HepG2 (cell line): ENCODE data around the gene CD7. TPM values are rescaled to one million over a fixed set of nuclear protein-coding genes. Genes with fewer than 3 reads are reported as not detected.
A peak's percentile ranks its signal among the peaks of the same experiment; 100 is the strongest.

Experiments
- ARID4A ChIP-seq: sonication (generic); formaldehyde crosslinking; IDR thresholded peaks from 2 replicates; pipeline ENCODE4 v1.5.0; 2020; ENCODE audit warnings: mild to moderate bottlenecking, missing genetic modification reagents, borderline replicate concordance
- ATAD3A ChIP-seq: sonication (generic); formaldehyde crosslinking; IDR thresholded peaks from 2 replicates; pipeline ENCODE4 v1.4.0; 2020; ENCODE audit warnings: missing genetic modification reagents
- ATF2 ChIP-seq: sonication (generic); formaldehyde crosslinking; IDR thresholded peaks from 2 replicates; pipeline ENCODE4 v1.4.0; 2020; ENCODE audit warnings: missing genetic modification reagents
- CBX1 ChIP-seq: IDR thresholded peaks from one replicate; pipeline ENCODE4 v1.6.1; 2016; ENCODE audit warnings: antibody characterized with exemption, low read depth
- FIP1L1 ChIP-seq: fragments of 200-400 bp; formaldehyde crosslinking; IDR thresholded peaks from 2 replicates; pipeline ENCODE4 v1.6.1; 2018; ENCODE audit warnings: low read depth, mild to moderate bottlenecking, low read length, moderate library complexity, borderline replicate concordance; ENCODE audit not compliant: insufficient read depth
- HNRNPH1 ChIP-seq: fragments of 200-400 bp; formaldehyde crosslinking; optimal IDR thresholded peaks from 2 replicates; pipeline ENCODE3; 2017; ENCODE audit warnings: mild to moderate bottlenecking, low read depth, low read length
- NONO ChIP-seq, 2 experiments: fragments of 450-650 bp in 1 of 2; sonication (generic) in 1 of 2; formaldehyde crosslinking in 1 of 2; IDR thresholded peaks in 1 of 2; conservative IDR thresholded peaks in 1 of 2; 2 replicates each; pipeline versions ENCODE4 v1.6.1 to v1.8.0; 2017 to 2022; ENCODE audit warnings: mild to moderate bottlenecking in 1 of 2, missing genetic modification reagents in 1 of 2, moderate library complexity in 1 of 2
- PAX8 ChIP-seq: sonication (generic); formaldehyde crosslinking; IDR thresholded peaks from 2 replicates; pipeline ENCODE4 v1.8.0; 2022; ENCODE audit warnings: mild to moderate bottlenecking, missing genetic modification reagents, borderline replicate concordance
- RORA ChIP-seq: sonication (generic); formaldehyde crosslinking; IDR thresholded peaks from 2 replicates; pipeline ENCODE4 v1.5.0; 2020; ENCODE audit warnings: mild to moderate bottlenecking, missing genetic modification reagents, moderate library complexity
- SKI ChIP-seq: fragments of 450-650 bp; IDR thresholded peaks from one replicate; pipeline ENCODE4 v1.6.1; 2018; ENCODE audit warnings: mild to moderate bottlenecking; ENCODE audit not compliant: partially characterized antibody
- ZHX2 ChIP-seq, 2 experiments: sonication (generic) in 1 of 2; formaldehyde crosslinking in 1 of 2; IDR thresholded peaks; 2 replicates each; pipeline versions ENCODE4 v1.6.1 to v1.9.0; 2014 to 2022; ENCODE audit warnings: antibody characterized with exemption in 1 of 2, borderline replicate concordance in 1 of 2, inconsistent platforms in 1 of 2, low read depth in 1 of 2, missing genetic modification reagents in 1 of 2
- ZNF333 ChIP-seq: sonication (generic); formaldehyde crosslinking; IDR thresholded peaks from 2 replicates; pipeline ENCODE4 v1.4.0; 2020; ENCODE audit warnings: mild to moderate bottlenecking, missing genetic modification reagents, borderline replicate concordance
- ZNF557 ChIP-seq: sonication (generic); formaldehyde crosslinking; IDR thresholded peaks from 2 replicates; pipeline ENCODE4 v1.4.0; 2020; ENCODE audit warnings: missing genetic modification reagents
- ZNF572 ChIP-seq: sonication (generic); formaldehyde crosslinking; IDR thresholded peaks from 2 replicates; pipeline ENCODE4 v1.5.1; 2020; ENCODE audit warnings: mild to moderate bottlenecking, missing genetic modification reagents
- ZSCAN20 ChIP-seq: sonication (generic); formaldehyde crosslinking; IDR thresholded peaks from 2 replicates; pipeline ENCODE4 v1.4.0; 2020; ENCODE audit warnings: missing genetic modification reagents, mild to moderate bottlenecking, borderline replicate concordance
- polyA plus RNA-seq, 8 experiments: library from polyadenylated mRNA; depleted of rRNA in 3 of 8; stranded (reverse) in 7 of 8; unstranded in 1 of 8; fragments of >200 nt; fragmentation: Illumina TruSeq in 4 of 8; extraction: Trizol in 4 of 8; gene quantifications; 2 replicates each; pipeline versions ENCODE4 v1.2.1 to v1.2.3, GENCODE V29; 2011 to 2016; ENCODE audit warnings: low read depth in 4 of 8, missing spikeins in 1 of 8, mixed read lengths in 1 of 8; ENCODE audit not compliant: insufficient read depth in 1 of 8
- total RNA-seq, 5 experiments: library from RNA; depleted of rRNA; stranded (reverse); fragments of >200 nt; fragmentation: Illumina TruSeq; extraction: Trizol; gene quantifications; 2 replicates each; pipeline ENCODE4 v1.2.3, GENCODE V29; 2016; ENCODE audit warnings: low read depth in 1 of 5

CD7 gene
- total and polyA plus RNA-seq, 2 of the 13 experiments (the other 11 are each of a cell fraction or from before 2014, with no cell fraction given), result 67.6 to 76.4 TPM

- no peak; the same call in 1 of the 2 replicates for TF ChIP-seq ZHX2 (IDR thresholded peaks at IDR 0.05; ENCODE audit: low read depth)
- no peak for TF ChIP-seq ZHX2 (CRISPR knock-in tag; IDR thresholded peaks at IDR 0.05; ENCODE audit: borderline replicate concordance)
- TF ChIP-seq NONO (IDR thresholded peaks at IDR 0.05), result no peak
- TF ChIP-seq NONO (CRISPR knock-in tag; conservative IDR thresholded peaks at IDR 0.05), result peak; percentile 92
- 0 out of 2 replicates have a peak, but pooled peaks have one; percentile 34 for TF ChIP-seq ZNF572 (CRISPR knock-in tag)
- no peak for TF ChIP-seq ZSCAN20
- TF ChIP-seq CBX1, result no peak
- peak; percentile 70; the same call in 1 of the 2 replicates for TF ChIP-seq ARID4A
- TF ChIP-seq ZNF557, result no peak
- TF ChIP-seq RORA (CRISPR knock-in tag), result no peak
- no peak for TF ChIP-seq ATF2 (CRISPR knock-in tag)
- TF ChIP-seq ZNF333, result no peak; the same call in 1 of the 2 replicates
- no peak for TF ChIP-seq PAX8 (CRISPR knock-in tag)
- no peak for TF ChIP-seq FIP1L1
- TF ChIP-seq ATAD3A (CRISPR knock-in tag), result no peak
- TF ChIP-seq HNRNPH1, result no peak
- peak; percentile 25 for TF ChIP-seq SKI
Measured at GRCh38 chr17:82309656-82310570, 7.5 kb downstream of the CD7 start (continued).
